Stimulated activated naive CD8-positive, alpha-beta T cell treated with anti-CD3 and anti-CD28 coated beads, Interleukin-15, amount 100 ng/mL, for 72 hours (primary cell): ENCODE measurements around the gene KHDRBS2.

Experiments
- ATAC-seq: fragments of 150-1000 bp; cut with Tn5 transposase; 2 replicates; pipeline ENCODE4 v1.10.0; 2021; ENCODE audit warnings: mild to moderate bottlenecking, moderate library complexity
- DNase-seq, 2 donors: peaks; one replicate each; pipeline ENCODE4 v3.0.0; 2021 to 2022
- H3K27ac Mint-ChIP-seq, 2 donors: one replicate each; pipeline ENCODE4 v1.8.0; 2022; ENCODE audit warnings: mild to moderate bottlenecking in 2 of 2, mixed read lengths in 2 of 2, moderate library complexity in 2 of 2
- H3K27me3 Mint-ChIP-seq: one replicate; pipeline ENCODE4 v1.8.0; 2022; ENCODE audit warnings: mixed read lengths
- H3K4me1 Mint-ChIP-seq: one replicate; pipeline ENCODE4 v1.8.0; 2022; ENCODE audit warnings: mild to moderate bottlenecking, mixed read lengths
- H3K4me3 Mint-ChIP-seq, 2 donors: one replicate each; pipeline ENCODE4 v1.8.0; 2022; ENCODE audit warnings: mild to moderate bottlenecking in 2 of 2, mixed read lengths in 2 of 2, moderate library complexity in 1 of 2
- H3K9me3 Mint-ChIP-seq, 2 donors: one replicate each; pipeline ENCODE4 v1.8.0; 2022; ENCODE audit warnings: mixed read lengths in 2 of 2

The KHDRBS2 gene

DNA sequence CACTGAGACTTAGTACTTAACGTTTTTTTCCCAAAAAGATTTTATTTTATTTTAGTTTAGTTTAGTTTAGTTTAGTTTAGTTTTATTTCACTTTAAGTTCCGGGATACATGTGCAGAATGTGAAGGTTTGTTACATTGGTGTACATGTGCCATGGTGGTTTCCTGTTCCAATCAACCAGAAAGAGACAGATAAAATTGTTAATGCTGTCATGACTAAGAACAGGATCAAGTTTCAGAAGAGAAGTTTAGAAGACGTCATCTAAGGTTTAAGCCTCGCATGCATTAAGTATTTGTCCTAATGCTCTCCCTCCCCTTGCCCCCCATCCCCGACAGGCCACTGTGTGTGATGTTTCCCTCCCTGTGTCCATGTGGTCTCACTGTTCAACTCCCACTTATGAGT is 540.0 kb downstream of the KHDRBS2 start:
- Mint-ChIP-seq H3K27me3 (no peaks in the 10 kb centered on the region), H3K4me1 (no peaks in the 10 kb centered on the region), H3K9me3 (peaks cover 0 to 4% of the 10 kb centered on the region in 2 donors), H3K4me3 (no peak overlapping the region), H3K27ac (no peak overlapping the region)
- no peak for ATAC-seq
- DNase-seq: no peak

DNA sequence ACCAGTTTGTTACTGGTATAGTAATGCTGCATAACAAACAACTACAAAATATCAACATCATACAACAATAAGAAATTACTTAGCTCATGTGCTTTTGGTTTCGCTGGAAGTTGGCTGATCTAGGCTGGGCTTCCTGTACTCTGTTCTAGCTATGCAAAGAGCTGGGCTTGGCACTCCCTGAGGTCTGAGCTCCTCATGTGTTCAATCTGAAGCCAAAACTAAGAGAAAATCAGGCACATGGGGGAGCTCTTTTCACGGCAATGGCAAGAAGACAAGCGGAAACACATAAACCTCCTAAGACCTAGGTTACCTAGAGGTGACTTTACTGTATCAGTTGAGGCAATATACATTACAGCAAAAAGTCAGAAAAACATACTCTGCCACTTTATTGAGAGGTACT is 574.2 kb downstream of the KHDRBS2 start:
- DNase-seq: no peak
- H3K4me1 Mint-ChIP-seq: no peaks in the 10 kb centered on the region
- no peak overlapping the region for H3K27ac Mint-ChIP-seq
- no peak overlapping the region for H3K4me3 Mint-ChIP-seq
- ATAC-seq: no peak
- H3K9me3 Mint-ChIP-seq: peaks cover 7 to 15% of the 10 kb centered on the region in 2 donors
- H3K27me3 Mint-ChIP-seq: no peaks in the 10 kb centered on the region

GRCh38 chr6:61688165-61688564 is 597.9 kb downstream of the KHDRBS2 start:
- no peaks in the 10 kb centered on the region for H3K27me3 Mint-ChIP-seq
- peaks cover 6 to 8% of the 10 kb centered on the region in 2 donors for H3K9me3 Mint-ChIP-seq
- DNase-seq: no peak
- no peak for ATAC-seq
- H3K4me1 Mint-ChIP-seq: no peaks in the 10 kb centered on the region
- no peak overlapping the region for H3K4me3 Mint-ChIP-seq
- no peak overlapping the region for H3K27ac Mint-ChIP-seq

DNA sequence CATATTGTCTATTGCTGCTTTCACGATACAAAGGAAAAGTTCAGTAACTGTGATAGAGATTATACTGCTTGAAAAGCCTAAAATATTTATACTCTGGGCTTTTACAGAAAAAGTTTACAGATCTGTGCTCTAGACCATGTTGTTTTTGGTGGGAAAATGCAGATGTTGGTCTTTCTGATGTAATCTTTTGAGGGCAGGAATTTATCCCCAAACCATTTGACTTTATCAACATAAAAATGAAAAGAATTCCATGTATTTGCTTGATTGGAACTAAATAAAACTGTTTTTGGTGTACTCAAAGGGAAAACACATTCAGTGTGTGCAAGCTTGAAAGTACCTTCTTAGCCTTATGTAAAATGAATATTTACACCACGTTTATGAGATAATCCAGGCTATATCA is 603.5 kb downstream of the KHDRBS2 start:
- Mint-ChIP-seq H3K9me3 (peaks cover 4 to 7% of the 10 kb centered on the region in 2 donors), H3K4me3 (no peak overlapping the region), H3K4me1 (no peaks in the 10 kb centered on the region), H3K27me3 (no peaks in the 10 kb centered on the region), H3K27ac (no peak overlapping the region)
- DNase-seq (no peak), ATAC-seq (no peak)

- ATAC-seq (no peak), DNase-seq (no peak)
- H3K9me3 Mint-ChIP-seq: peaks cover 5 to 7% of the 10 kb centered on the region in 2 donors
- H3K4me3 Mint-ChIP-seq: no peak overlapping the region
- no peaks in the 10 kb centered on the region for H3K27me3 Mint-ChIP-seq
- H3K4me1 Mint-ChIP-seq: no peaks in the 10 kb centered on the region
- no peak overlapping the region for H3K27ac Mint-ChIP-seq
Measured at GRCh38 chr6:61679625-61680024, 606.4 kb downstream of the KHDRBS2 start.

DNA sequence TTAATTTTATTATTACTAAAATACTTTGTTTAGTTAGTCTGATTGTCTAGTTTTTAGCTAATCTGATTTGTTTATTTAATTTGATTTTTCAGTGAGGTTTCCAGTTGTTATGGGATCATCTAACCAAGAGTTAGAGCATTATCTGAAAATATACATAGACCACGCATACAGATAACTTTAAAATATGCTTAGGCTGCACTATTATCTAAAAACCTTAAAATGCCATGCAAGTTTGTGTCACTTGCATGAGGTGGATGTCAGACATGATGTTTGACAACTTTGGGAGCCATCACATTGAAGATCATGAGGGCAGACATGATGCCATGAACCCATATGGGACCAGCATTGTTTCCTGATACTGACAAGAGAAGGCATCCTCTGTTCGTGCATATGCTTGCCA is 610.3 kb downstream of the KHDRBS2 start:
- no peak for ATAC-seq
- H3K27me3 Mint-ChIP-seq: no peaks in the 10 kb centered on the region
- no peak overlapping the region for H3K4me3 Mint-ChIP-seq
- no peak for DNase-seq
- H3K27ac Mint-ChIP-seq: no peak overlapping the region
- peaks cover 3 to 5% of the 10 kb centered on the region in 2 donors for H3K9me3 Mint-ChIP-seq
- no peaks in the 10 kb centered on the region for H3K4me1 Mint-ChIP-seq

DNA sequence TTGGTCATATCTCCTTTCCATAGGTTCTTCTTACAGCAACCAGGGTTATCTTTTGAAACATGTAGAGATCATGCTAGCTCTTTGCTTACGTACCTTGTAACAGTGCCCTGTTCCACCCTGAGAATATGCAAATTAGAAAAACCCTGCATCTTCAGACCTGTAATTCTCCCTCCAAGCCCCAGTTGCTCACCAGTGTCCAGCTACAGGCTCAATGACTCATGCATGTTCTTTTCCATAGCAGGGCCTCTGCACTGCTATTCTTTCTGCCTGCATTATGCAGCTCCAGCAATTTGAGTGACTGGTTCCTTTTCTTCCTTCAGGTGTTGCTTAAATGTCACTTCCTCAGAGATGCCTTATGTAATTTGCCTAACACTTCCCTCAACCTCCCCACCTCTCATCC is 636.2 kb downstream of the KHDRBS2 start:
- no peak for DNase-seq
- Mint-ChIP-seq H3K27ac (no peak overlapping the region), H3K4me1 (no peaks in the 10 kb centered on the region), H3K9me3 (peaks cover 19 to 32% of the 10 kb centered on the region in 2 donors), H3K4me3 (no peak overlapping the region), H3K27me3 (no peaks in the 10 kb centered on the region)
- ATAC-seq: no peak

- no peak for DNase-seq
- no peak overlapping the region for H3K27ac Mint-ChIP-seq
- no peaks in the 10 kb centered on the region for H3K4me1 Mint-ChIP-seq
- H3K4me3 Mint-ChIP-seq: no peak overlapping the region
- H3K9me3 Mint-ChIP-seq: peaks cover 8 to 49% of the 10 kb centered on the region in 2 donors
- H3K27me3 Mint-ChIP-seq: no peaks in the 10 kb centered on the region
- no peak for ATAC-seq
Measured at GRCh38 chr6:61640463-61640862, 645.6 kb downstream of the KHDRBS2 start.
